H1 (cell line): ENCODE results near the gene OR6B2. TPM values are rescaled to one million over a fixed set of nuclear protein-coding genes. Genes with fewer than 3 reads are reported as not detected.

Source experiments
- CTCF ChIA-PET: fragments of 300-600 bp; sonication (Branson Sonifier 250); formaldehyde crosslinking; loops from one replicate; lab custom pipeline; 2021; ENCODE audit not compliant: partially characterized antibody; lab: Charles Lee
- POLR2A ChIA-PET: fragments of 300-600 bp; sonication (Branson Sonifier 250); formaldehyde crosslinking; loops from one replicate; lab custom pipeline; 2021; ENCODE audit warnings: inconsistent platforms; ENCODE audit not compliant: partially characterized antibody; lab: Charles Lee
- DNase-seq, 2 experiments: peaks; one replicate each; pipeline versions ENCODE4 v3.0.0 to v3.0.0-alpha.2; 2010 to 2022; ENCODE audit warnings: low spot score in 2 of 2, low read depth in 1 of 2, mixed read lengths in 1 of 2
- FAIRE-seq: peaks from 2 replicates; lab custom pipeline; 2011; peaks lifted over from hg19 to GRCh38; lab: Jason Lieb, UNC
- H2AFZ ChIP-seq: 2 replicates; pipeline ENCODE4 v1.8.1; 2012; ENCODE audit warnings: low read length, inconsistent platforms
- H2AK5ac ChIP-seq: 2 replicates; pipeline ENCODE4 v1.6.1; 2013; ENCODE audit warnings: low read depth, low read length
- H2BK120ac ChIP-seq: replicated peaks from 2 replicates; pipeline ENCODE3; 2013; ENCODE audit warnings: low read depth, low read length, inconsistent platforms
- H2BK12ac ChIP-seq: 2 replicates; pipeline ENCODE4 v1.6.1; 2013; ENCODE audit warnings: low read depth, low read length
- H2BK15ac ChIP-seq: 2 replicates; pipeline ENCODE4 v1.6.1; 2013; ENCODE audit warnings: low read length
- H2BK20ac ChIP-seq: 2 replicates; pipeline ENCODE4 v1.6.1; 2013; ENCODE audit warnings: low read length
- H2BK5ac ChIP-seq: 2 replicates; pipeline ENCODE4 v1.6.1; 2013; ENCODE audit warnings: low read depth, low read length
- H3K14ac ChIP-seq: 2 replicates; pipeline ENCODE4 v1.6.1; 2013; ENCODE audit warnings: inconsistent platforms; ENCODE audit not compliant: insufficient read length
- H3K18ac ChIP-seq: 2 replicates; pipeline ENCODE4 v1.6.1; 2013; ENCODE audit warnings: low read length; ENCODE audit errors: extremely low read depth
- H3K23ac ChIP-seq: 2 replicates; pipeline ENCODE4 v1.6.1; 2013; ENCODE audit warnings: inconsistent platforms; ENCODE audit not compliant: insufficient read length
- H3K23me2 ChIP-seq: 2 replicates; pipeline ENCODE4 v1.6.1; 2013; ENCODE audit warnings: low read depth, low read length
- H3K27ac ChIP-seq: 2 replicates; pipeline ENCODE4 v1.6.1; 2011; ENCODE audit warnings: low read depth, low read length, inconsistent platforms
- H3K27me3 ChIP-seq, 4 experiments: replicated peaks in 1 of 4; 1 replicate in 1 of 4; 2 replicates in 3 of 4; pipeline versions ENCODE4 v1.6.1 to v1.8.1; 2011 to 2013; ENCODE audit warnings: low read length in 3 of 4, mild to moderate bottlenecking in 3 of 4, inconsistent platforms in 2 of 4, mixed read lengths in 2 of 4, moderate library complexity in 1 of 4; ENCODE audit not compliant: control insufficient read depth in 3 of 4, insufficient read depth in 3 of 4; ENCODE audit errors: extremely low read depth in 1 of 4
- H3K36me3 ChIP-seq, 4 experiments: 2 replicates each; pipeline versions ENCODE4 v1.6.1 to v1.8.1; 2011 to 2013; ENCODE audit warnings: mild to moderate bottlenecking in 4 of 4, low read length in 3 of 4, moderate library complexity in 2 of 4, control low read depth in 1 of 4, inconsistent platforms in 1 of 4; ENCODE audit not compliant: insufficient read depth in 4 of 4, control insufficient read depth in 2 of 4
- H3K4ac ChIP-seq: replicated peaks from 2 replicates; pipeline ENCODE3; 2013; ENCODE audit warnings: low read length, low read depth, mixed read lengths, inconsistent platforms; ENCODE audit not compliant: insufficient read length
- H3K4me1 ChIP-seq, 4 experiments: replicated peaks in 1 of 4; 1 replicate in 1 of 4; 2 replicates in 3 of 4; pipeline versions ENCODE4 v1.6.1 to v1.8.1; 2011 to 2013; ENCODE audit warnings: low read length in 3 of 4, inconsistent platforms in 2 of 4, mixed read lengths in 1 of 4; ENCODE audit not compliant: insufficient read depth in 4 of 4, control insufficient read depth in 3 of 4
- H3K4me2 ChIP-seq, 2 experiments: 2 replicates each; pipeline versions ENCODE4 v1.6.1 to v1.8.1; 2011 to 2013; ENCODE audit warnings: low read depth in 2 of 2, low read length in 2 of 2, control low read depth in 1 of 2, inconsistent platforms in 1 of 2, mild to moderate bottlenecking in 1 of 2; ENCODE audit not compliant: insufficient read depth in 1 of 2
- H3K4me3 ChIP-seq, 4 experiments: fragments of 200-600, 300-600 bp in 1 of 4; sonication (generic), shearing (Covaris generic), sonication (Bioruptor Twin) in 1 of 4; 2 replicates each; pipeline versions ENCODE4 v1.5.1 to v1.8.1; 2011 to 2016; ENCODE audit warnings: low read length in 4 of 4, low read depth in 3 of 4, control low read depth in 2 of 4, inconsistent platforms in 2 of 4, mild to moderate bottlenecking in 2 of 4, mixed read lengths in 1 of 4, moderate library complexity in 1 of 4; ENCODE audit not compliant: insufficient read depth in 2 of 4; ENCODE audit errors: extremely low read depth in 1 of 4
- H3K56ac ChIP-seq: replicated peaks from 2 replicates; pipeline ENCODE3; 2013; ENCODE audit warnings: low read depth, mild to moderate bottlenecking, mixed read lengths, low read length, inconsistent platforms; ENCODE audit not compliant: insufficient read length
- H3K79me1 ChIP-seq: 2 replicates; pipeline ENCODE4 v1.6.1; 2013; ENCODE audit warnings: low read depth, low read length, control low read depth
- H3K79me2 ChIP-seq, 2 experiments: 2 replicates each; pipeline versions ENCODE4 v1.6.1 to v1.8.1; 2012 to 2013; ENCODE audit warnings: low read length in 2 of 2, mild to moderate bottlenecking in 2 of 2, inconsistent platforms in 1 of 2; ENCODE audit not compliant: insufficient read depth in 2 of 2, control insufficient read depth in 1 of 2
- H3K9ac ChIP-seq, 4 experiments: replicated peaks in 1 of 4; 1 replicate in 1 of 4; 2 replicates in 3 of 4; pipeline versions ENCODE4 v1.6.1 to v1.8.1; 2011 to 2013; ENCODE audit warnings: low read depth in 3 of 4, low read length in 3 of 4, control low read depth in 2 of 4, mild to moderate bottlenecking in 2 of 4, moderate library complexity in 2 of 4, inconsistent platforms in 1 of 4; ENCODE audit errors: extremely low read depth in 1 of 4
- H3K9me3 ChIP-seq, 2 experiments: 2 replicates each; pipeline versions ENCODE4 v1.6.1 to v1.8.1; 2012 to 2013; ENCODE audit warnings: mild to moderate bottlenecking in 2 of 2, moderate library complexity in 2 of 2, control low read depth in 1 of 2, inconsistent platforms in 1 of 2, low read depth in 1 of 2, low read length in 1 of 2, mixed read lengths in 1 of 2; ENCODE audit not compliant: insufficient read depth in 2 of 2
- H4K20me1 ChIP-seq, 2 experiments: replicated peaks in 1 of 2; 2 replicates each; pipeline versions ENCODE3 to v1.8.1; 2011 to 2013; ENCODE audit warnings: inconsistent platforms in 2 of 2, low read length in 2 of 2, mild to moderate bottlenecking in 1 of 2; ENCODE audit not compliant: insufficient read depth in 2 of 2, control insufficient read depth in 1 of 2
- H4K5ac ChIP-seq: 2 replicates; pipeline ENCODE4 v1.6.1; 2013; ENCODE audit warnings: low read length, low read depth, mixed read lengths, inconsistent platforms; ENCODE audit not compliant: insufficient read length
- H4K8ac ChIP-seq: 2 replicates; pipeline ENCODE4 v1.8.0; 2013; ENCODE audit warnings: mild to moderate bottlenecking, moderate library complexity, low read length, inconsistent platforms; ENCODE audit not compliant: insufficient read depth; ENCODE audit errors: extremely low read depth
- H4K91ac ChIP-seq: replicated peaks from 2 replicates; pipeline ENCODE3; 2013; ENCODE audit warnings: low read length, mixed read lengths, inconsistent platforms; ENCODE audit not compliant: insufficient read length
- BRCA1 ChIP-seq: IDR thresholded peaks from 2 replicates; pipeline ENCODE4 v1.6.1; 2012; ENCODE audit warnings: low read depth, low read length, improper control_type of control experiment
- CHD2 ChIP-seq: IDR thresholded peaks from 2 replicates; pipeline ENCODE4 v1.6.1; 2012; ENCODE audit warnings: low read length, improper control_type of control experiment
- EGR1 ChIP-seq: IDR thresholded peaks from 2 replicates; pipeline ENCODE4 v1.6.1; 2011; ENCODE audit warnings: low read depth, low read length, borderline replicate concordance
- GABPA ChIP-seq: IDR thresholded peaks from 2 replicates; pipeline ENCODE4 v1.6.1; 2011; ENCODE audit warnings: mild to moderate bottlenecking, low read length, moderate library complexity, borderline replicate concordance; ENCODE audit not compliant: insufficient read depth
- MAFK ChIP-seq: IDR thresholded peaks from 2 replicates; pipeline ENCODE4 v1.6.1; 2012; ENCODE audit warnings: low read depth, mild to moderate bottlenecking, improper control_type of control experiment, low read length
- POU5F1 ChIP-seq: IDR thresholded peaks from 2 replicates; pipeline ENCODE4 v1.6.1; 2011; ENCODE audit warnings: low read depth, mild to moderate bottlenecking, low read length, moderate library complexity
- RNF2 ChIP-seq: fragments of 200-900, 300-1000 bp; sonication (generic); IDR thresholded peaks from 2 replicates; pipeline ENCODE4 v1.7.1; 2016; ENCODE audit warnings: borderline replicate concordance, low read depth, mild to moderate bottlenecking, antibody characterized with exemption, low read length; ENCODE audit not compliant: poor library complexity, severe bottlenecking; ENCODE audit errors: missing control alignments
- SIX5 ChIP-seq: IDR thresholded peaks from 2 replicates; pipeline ENCODE4 v1.6.1; 2011; ENCODE audit warnings: mild to moderate bottlenecking, low read depth, low read length
- TEAD4 ChIP-seq: IDR thresholded peaks from 2 replicates; pipeline ENCODE4 v1.6.1; 2012; ENCODE audit warnings: low read depth, low read length, inconsistent platforms, mixed read lengths
- WGBS, 2 experiments: shearing (Covaris generic) in 1 of 2; methylation state at CpG; one replicate each; pipeline versions ENCODE4 v1.1.6 to v1.1.7; 2013 to 2015; ENCODE audit warnings: low lambda C conversion rate in 2 of 2, mixed read lengths in 2 of 2, inconsistent platforms in 1 of 2, low coverage in 1 of 2, missing lambda C conversion rate in 1 of 2; ENCODE audit not compliant: insufficient replicate concordance in 2 of 2, insufficient coverage in 1 of 2, insufficient read length in 1 of 2; ENCODE audit errors: extremely low coverage in 1 of 2, missing lambda C conversion rate in 1 of 2; 5-methylcytosine and 5-hydroxymethylcytosine counted together
- polyA plus RNA-seq, 7 experiments: library from polyadenylated mRNA; depleted of rRNA in 3 of 7; stranded (reverse) in 5 of 7; unstranded in 2 of 7; fragments of >200 nt in 5 of 7; fragments of 200-250 nt in 2 of 7; gene quantifications; 1 replicate in 5 of 7; 2 replicates in 1 of 7; 4 replicates in 1 of 7; pipeline versions ENCODE4 v1.2.1 to v1.2.3, GENCODE V29; 2011 to 2013; ENCODE audit warnings: missing spikeins in 2 of 7, mixed read lengths in 2 of 7
- total RNA-seq: library from RNA; stranded (reverse); fragmentation: NEBNext Ultra II Directional; extraction: Animal tissue kit (Norgen Biotek cat#: 25700); gene quantifications from 2 replicates; pipeline ENCODE4 v1.2.1, GENCODE V29; 2021

Gene OR6B2
- total and polyA plus RNA-seq, 2 of the 8 experiments (the other 6 are each of a cell fraction or from before 2014, with no cell fraction given) = not detected

DNA sequence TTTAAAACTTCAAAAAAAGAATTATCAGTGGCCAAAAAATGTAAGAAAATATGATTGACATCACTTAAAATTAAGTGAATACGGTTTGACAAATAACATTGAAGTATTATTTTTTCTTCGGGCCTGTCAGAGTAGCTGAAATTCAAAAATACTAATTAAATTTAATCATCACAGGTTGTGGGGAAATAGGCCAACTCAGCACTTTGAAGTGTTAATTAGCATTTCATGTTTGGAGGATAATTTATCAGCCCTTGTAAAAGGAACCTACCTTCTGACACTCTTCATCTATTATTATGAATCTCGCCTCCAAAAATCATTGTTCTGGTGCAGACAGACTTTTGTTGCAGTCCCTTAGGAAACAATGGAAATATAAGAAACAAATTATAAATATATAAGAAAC is 40.7 kb upstream of the OR6B2 start:
- WGBS, 2 experiments = 93% methylated on average over 3 of the region's 3 CpGs; no CpG with 5 or more reads in 1 of the 2 experiments
- ChIA-PET POLR2A (no interaction called here), CTCF (no interaction called here)

More for the DNA sequence above, 40.7 kb upstream of the OR6B2 start:
- Histone ChIP-seq H4K5ac (no peak overlapping the region), H3K4me1 (no peaks in the 10 kb centered on the region), H3K27ac (no peak overlapping the region), H4K91ac (no peak overlapping the region), H2BK12ac (no peak overlapping the region), H3K18ac (no peak overlapping the region), H2AFZ (no peak overlapping the region), H2BK15ac (no peak overlapping the region), H2BK20ac (no peak overlapping the region), H3K4ac (no peak overlapping the region), H3K4me3 (no peak overlapping the region), H3K4me2 (no peak overlapping the region), H4K8ac (no peak overlapping the region), H3K14ac (no peak overlapping the region), H3K36me3 (no peaks in the 10 kb centered on the region), H4K20me1 (no peaks in the 10 kb centered on the region), H3K9ac (no peak overlapping the region), H2BK5ac (no peak overlapping the region), H3K56ac (no peak overlapping the region), H2AK5ac (no peak overlapping the region), H3K9me3 (peaks cover 0 to under 1% of the 10 kb centered on the region in 2 experiments; a peak in 1 of 4 replicates), H3K79me2 (no peaks in the 10 kb centered on the region), H3K27me3 (no peaks in the 10 kb centered on the region), H3K23ac (no peak overlapping the region), H2BK120ac (no peak overlapping the region), H3K79me1 (no peaks in the 10 kb centered on the region), H3K23me2 (no peaks in the 10 kb centered on the region)
- DNase-seq = no peak
- no peak for FAIRE-seq
- TF ChIP-seq POU5F1 (no peak), RNF2 (no peak), EGR1 (no peak), TEAD4 (no peak), SIX5 (no peak), BRCA1 (no peak), CHD2 (no peak), MAFK (no peak), GABPA (no peak)
